ENCODE results near the gene ROPN1B.
"Not testable (repeated sequence)": the region's sequence is repeated elsewhere in the genome, so short reads cannot be mapped to it uniquely, and the experiment has no call there.

GRCh38 chr3:125976003-125976390 lies 7.0 kb downstream of the ROPN1B start:
- TF ChIP-seq ARNTL (CRISPR knock-in tag; IDR thresholded peaks at IDR 0.05; ENCODE audit: borderline replicate concordance, low read depth); ZFP30 (CRISPR knock-in tag; IDR thresholded peaks at IDR 0.05): not testable (repeated sequence)

All from SK-N-SH treated with all-trans-retinoic acid at 6 μM for 48 hours (cell line).